Heart left ventricle (tissue), 13 donors: ENCODE results near the gene NT5C2.

Source experiments
- POLR2A ChIP-seq, 2 donors: fragments of 450-650 bp; IDR thresholded peaks; one replicate each; pipeline ENCODE4 v1.6.1; 2017; ENCODE audit warnings: antibody characterized with exemption in 2 of 2, mild to moderate bottlenecking in 2 of 2, moderate library complexity in 2 of 2
- TF ChIP-seq, protein P1 (sequence below), 12 donors: fragments of 200-600 bp; sonication (generic) in 4 of 12; IDR thresholded peaks; one replicate each; pipeline versions ENCODE4 v1.5.0 to v1.8.0; 2018 to 2022; ENCODE audit warnings: antibody characterized with exemption in 12 of 12, mild to moderate bottlenecking in 5 of 12
- donor health status: ischemic (EF 13 %, LVEDD 7.1; RV severe dilation, severe dysfunction).
- donor health status: DM: no; HTN: yes; CAD: no.
- donor health status: DM: no; HTN: no; CAD: no.
- donor health status: ischemic (EF 25% LVEDD 6.9; RV normal size, moderate dysfunction).
- donor health status: ischemic (EF 25% LVEDD 5.7; RV mildly dilated, moderate dysfunction).
- donor health status: ischemic (EF 35%, LVEDD 5.7; RV mildly dilated, moderate dysfunction).
- donor health status: nonischemic (EF 11% LVEDD 7.7; RV severe dilation, severe dysfunction).
- donor health status: DM: yes; HTN: yes; CAD: no.
- donor health status: PGD.
- donor health status: ischemic (EF 29% LVEDD 5.4; RV normal size, mild dysfunction).
- donor health status: nonischemic (EF 23%, LVEDD 6.1; RV moderate dilation, normal function).

DNA sequence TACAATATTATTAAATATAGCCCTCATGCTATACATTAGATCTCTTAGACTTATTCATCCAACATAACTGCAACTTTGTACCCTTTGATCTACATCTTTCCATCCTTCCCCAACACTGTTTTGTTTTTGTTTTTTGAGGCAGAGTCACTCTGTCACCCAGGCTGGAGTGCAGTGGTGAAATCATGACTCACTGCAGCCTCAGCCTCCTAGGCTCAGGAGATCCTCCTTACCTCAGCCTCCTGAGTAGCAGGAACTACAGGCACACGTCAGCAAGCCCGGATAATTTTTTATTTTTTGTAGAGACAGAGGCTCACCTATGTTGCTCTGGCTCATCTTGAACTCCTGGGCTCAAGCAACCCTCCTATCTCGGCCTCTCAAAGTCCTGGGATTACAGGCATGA, 53.3 kb downstream of the NT5C2 start:
- TF ChIP-seq, protein P1, sequence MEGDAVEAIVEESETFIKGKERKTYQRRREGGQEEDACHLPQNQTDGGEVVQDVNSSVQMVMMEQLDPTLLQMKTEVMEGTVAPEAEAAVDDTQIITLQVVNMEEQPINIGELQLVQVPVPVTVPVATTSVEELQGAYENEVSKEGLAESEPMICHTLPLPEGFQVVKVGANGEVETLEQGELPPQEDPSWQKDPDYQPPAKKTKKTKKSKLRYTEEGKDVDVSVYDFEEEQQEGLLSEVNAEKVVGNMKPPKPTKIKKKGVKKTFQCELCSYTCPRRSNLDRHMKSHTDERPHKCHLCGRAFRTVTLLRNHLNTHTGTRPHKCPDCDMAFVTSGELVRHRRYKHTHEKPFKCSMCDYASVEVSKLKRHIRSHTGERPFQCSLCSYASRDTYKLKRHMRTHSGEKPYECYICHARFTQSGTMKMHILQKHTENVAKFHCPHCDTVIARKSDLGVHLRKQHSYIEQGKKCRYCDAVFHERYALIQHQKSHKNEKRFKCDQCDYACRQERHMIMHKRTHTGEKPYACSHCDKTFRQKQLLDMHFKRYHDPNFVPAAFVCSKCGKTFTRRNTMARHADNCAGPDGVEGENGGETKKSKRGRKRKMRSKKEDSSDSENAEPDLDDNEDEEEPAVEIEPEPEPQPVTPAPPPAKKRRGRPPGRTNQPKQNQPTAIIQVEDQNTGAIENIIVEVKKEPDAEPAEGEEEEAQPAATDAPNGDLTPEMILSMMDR (IDR thresholded peaks at IDR 0.05): no peak
- no peak for TF ChIP-seq POLR2A (IDR thresholded peaks at IDR 0.05)
